RCC 7860 (cell line): ENCODE measurements around the gene TINAG.

Source experiments
- DNase-seq: peaks from one replicate; pipeline ENCODE4 v3.0.0-alpha.2; 2015; ENCODE audit warnings: low spot score
- FAIRE-seq: peaks from 2 replicates; lab custom pipeline; 2012; peaks lifted over from hg19 to GRCh38; lab: Jason Lieb, UNC

TINAG gene

GRCh38 chr6:54419885-54420284 is 111.6 kb downstream of the TINAG start:
- FAIRE-seq: peak; percentile 89
- peak; percentile 74 for DNase-seq

- FAIRE-seq (peak; percentile 87), DNase-seq (peak; percentile 70)
These were observed 118.8 kb downstream of the TINAG start for GRCh38 chr6:54426995-54427394.

- peak; percentile 26 for FAIRE-seq
- DNase-seq: peak; percentile 38
These were observed 119.2 kb downstream of the TINAG start for GRCh38 chr6:54427396-54427937.

GRCh38 chr6:54428431-54428830 is 120.2 kb downstream of the TINAG start:
- DNase-seq (no peak), FAIRE-seq (no peak)

GRCh38 chr6:54431466-54431865 is 123.2 kb downstream of the TINAG start:
- DNase-seq (no peak), FAIRE-seq (no peak)
